ENCODE measurements around the gene SHH.
"Not testable (repeated sequence)": the region's sequence is repeated elsewhere in the genome, so short reads cannot be mapped to it uniquely, and the experiment has no call there.

SHH gene

DNA sequence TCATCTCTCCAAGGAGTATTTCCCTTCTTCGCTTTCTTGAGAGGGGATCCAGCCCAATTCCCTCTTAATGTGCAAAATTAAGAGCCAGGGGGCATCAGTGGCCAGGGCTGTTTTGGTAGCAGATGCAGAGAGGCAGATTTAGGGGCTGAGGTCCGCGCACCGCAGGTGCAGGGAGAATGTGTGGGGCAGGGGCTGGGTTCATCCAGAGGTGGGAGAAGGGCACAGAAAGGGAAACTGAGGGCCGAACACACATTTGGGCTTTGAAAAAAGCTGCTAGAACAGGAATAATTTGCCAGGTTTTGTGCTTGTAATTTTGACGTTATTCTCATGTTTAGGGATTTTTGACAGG lies 6.5 kb upstream of the SHH start:
- no peak for DNase-seq

DNA sequence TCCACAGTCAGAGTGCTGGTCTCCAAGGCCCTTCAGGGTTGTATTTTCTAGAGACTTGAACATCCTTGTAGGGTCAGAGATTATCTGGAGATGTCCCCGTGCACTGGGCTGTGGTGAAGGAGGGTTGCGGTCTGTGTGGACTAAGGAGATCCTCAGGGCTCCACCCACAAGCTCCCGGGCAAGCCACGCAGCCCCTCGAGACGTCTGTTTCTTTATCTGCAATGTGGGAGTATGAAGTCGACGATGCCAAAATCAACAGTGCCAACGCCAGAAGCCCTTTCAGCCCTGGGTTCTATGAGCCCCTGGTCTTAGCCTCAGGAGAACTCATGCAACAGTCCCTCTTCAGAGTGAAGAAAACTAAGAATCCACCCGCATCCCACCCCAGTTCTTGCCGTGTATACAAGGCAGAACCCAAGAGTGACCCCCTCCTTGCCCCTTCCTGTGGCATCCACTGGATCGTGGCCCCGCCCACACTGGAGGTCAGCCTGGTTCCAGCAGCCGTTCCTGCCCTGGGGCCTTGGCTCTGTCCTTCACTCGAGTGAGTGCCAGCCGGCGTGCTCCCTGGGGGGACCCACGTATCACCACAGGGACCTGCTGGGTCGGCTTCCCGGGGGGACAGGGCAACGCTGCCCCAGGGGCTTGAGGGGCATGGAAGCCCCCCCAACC lies 6.0 kb upstream of the SHH start:
- no peak for DNase-seq

DNA sequence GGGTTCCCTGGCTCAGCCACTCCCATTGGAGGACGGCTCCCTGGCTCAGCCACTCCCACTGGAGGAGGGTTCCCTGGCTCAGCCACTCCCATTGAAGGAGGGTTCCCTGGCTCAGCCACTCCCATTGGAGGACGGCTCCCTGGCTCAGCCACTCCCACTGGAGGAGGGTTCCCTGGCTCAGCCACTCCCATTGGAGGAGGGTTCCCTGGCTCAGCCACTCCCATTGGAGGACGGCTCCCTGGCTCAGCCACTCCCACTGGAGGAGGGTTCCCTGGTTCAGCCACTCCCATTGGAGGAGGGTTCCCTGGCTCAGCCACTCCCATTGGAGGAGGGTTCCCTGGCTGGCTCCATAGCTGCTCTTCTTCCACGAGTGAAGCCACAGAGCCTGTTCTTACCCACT lies 5.3 kb upstream of the SHH start:
- DNase-seq = not testable (repeated sequence)

- DNase-seq = no peak
Observed at GRCh38 chr7:155816996-155817395, 4.7 kb upstream of the SHH start.

DNA sequence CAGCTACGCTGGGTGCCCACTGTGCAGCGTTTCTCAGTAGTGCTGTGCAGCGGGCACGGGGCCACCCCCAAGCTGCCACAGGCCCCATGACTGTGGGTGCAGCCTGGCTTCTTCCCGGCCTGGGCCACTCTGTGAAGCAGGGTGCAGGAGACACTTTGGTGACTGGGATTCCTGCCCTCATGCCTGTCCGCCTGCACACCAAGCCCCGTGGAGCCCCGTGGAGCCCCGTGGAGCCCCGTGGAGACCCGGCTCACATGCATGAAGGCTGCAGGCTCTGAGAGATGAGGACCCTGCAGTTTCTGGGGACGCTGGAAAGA lies 3.9 kb upstream of the SHH start:
- no peak for DNase-seq

DNA sequence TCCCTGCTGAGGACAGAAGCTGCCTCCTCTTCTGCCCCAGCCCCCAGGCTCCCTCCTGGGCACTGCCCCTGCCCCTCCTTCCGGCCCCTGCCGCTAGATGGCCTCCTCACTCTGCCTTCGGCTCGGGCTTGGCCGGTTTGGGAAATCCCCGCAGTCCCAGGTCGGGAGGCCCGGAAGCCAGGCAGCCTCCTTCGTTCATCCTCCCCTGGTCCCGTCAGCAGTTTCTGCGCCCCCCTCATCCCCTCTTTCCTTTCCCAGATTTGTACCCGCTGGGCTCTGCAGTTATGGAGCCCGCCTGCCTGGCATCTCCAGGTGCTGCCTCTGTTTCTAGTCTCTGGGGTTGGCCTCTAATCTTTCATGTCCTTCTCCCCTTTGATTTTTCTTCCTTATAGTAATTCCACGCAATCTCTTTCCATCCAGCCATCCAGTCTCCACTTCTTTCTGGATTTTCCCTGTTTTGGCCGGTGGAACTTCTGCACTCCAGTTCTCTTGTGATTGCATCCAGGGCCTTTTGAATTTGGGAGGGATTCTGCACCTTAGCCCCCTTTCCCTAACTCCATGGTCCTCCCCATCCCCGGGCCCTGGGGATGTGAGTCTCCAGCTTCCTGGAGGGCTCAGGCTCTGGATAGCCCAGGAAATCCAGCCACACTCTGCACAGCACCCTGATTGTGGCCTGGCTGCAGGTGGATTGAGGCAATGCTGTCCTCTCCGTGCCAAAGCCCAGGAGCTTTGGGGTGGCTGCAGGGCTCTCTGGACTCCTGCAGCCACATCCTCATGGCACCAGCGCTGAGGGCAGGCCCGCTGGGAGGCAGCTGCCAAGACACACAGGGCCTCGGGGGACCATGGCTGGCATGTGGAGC lies 3.3 kb upstream of the SHH start:
- peak; percentile 75 for DNase-seq

GRCh38 chr7:155814316-155815276 lies 2.3 kb upstream of the SHH start:
- no peak for DNase-seq

- no peak for DNase-seq
Observed at GRCh38 chr7:155813546-155814315, 1.5 kb upstream of the SHH start.

DNA sequence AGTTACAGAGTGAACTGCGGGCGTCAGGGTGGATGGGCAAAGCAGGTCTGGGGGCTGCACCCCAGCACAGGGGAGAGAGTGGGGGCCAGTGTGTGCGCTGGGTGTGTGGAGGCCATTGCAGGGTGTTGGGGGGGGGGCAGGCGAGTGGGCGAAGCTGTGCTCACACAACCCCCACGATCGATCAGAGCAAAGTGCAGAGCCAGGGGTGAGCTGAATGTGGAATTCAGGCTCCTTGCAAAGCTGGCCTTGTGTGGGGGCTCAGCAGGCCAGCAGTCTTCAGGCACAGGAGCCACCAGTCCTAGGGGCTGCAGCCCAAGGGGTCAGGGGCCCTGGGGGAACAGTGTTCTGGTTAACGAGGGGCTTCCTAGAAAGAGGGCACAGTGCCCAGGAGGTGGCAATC lies 862 bp upstream of the SHH start:
- no peak for DNase-seq

DNA sequence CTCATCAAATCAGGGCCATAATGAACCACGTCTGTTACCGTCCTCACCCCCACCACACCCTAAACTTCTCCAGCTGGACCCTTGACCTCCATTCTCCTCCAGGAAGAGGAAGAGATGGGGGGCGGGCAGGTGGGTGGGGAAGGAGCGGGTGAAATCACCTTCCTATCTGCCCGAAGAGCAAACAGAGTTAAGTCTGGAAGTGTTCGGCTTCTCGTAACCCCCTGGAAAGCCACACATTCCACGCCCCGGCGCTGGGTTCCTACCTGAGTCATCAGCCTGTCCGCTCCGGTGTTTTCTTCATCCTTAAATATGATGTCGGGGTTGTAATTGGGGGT lies 736 bp downstream of the SHH start:
- DNase-seq = no peak

DNA sequence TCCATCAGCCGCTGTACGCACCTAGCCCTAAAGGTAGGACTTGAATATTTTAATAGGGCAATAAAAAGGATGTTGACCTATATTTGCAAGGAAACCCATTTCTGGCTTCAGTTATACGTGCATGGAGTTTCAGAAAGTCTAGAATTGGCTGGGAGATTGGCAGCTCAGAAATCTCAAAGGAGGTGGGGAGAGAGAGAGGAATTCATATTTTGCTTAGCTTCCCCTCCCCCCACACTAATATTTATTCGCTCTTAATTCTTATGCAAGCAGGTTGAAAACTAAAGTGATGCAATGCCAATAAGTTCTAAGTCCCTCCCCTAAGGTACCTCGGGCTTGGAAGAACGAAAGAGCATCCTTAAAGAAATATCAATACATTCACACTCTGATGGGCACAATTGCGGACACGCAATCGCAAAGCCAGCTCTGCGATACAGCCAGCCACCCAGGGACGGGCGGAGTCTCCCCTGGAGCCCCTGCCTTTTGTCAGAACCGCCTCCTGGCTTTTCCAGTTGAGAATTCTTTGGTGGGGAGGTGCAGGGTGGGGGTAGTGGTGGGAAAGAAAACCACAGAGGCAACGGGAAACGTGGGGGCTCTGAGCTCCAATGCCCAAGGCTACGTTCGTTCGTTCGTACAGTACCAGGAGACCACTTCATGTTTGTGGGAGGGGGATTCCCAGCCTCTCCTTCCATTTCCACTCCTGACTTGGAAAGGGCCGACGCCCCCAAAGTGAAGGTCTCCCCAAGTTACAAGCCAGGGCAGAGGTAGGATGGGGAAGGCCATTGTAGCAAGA lies 1.3 kb downstream of the SHH start:
- no peak for DNase-seq

DNA sequence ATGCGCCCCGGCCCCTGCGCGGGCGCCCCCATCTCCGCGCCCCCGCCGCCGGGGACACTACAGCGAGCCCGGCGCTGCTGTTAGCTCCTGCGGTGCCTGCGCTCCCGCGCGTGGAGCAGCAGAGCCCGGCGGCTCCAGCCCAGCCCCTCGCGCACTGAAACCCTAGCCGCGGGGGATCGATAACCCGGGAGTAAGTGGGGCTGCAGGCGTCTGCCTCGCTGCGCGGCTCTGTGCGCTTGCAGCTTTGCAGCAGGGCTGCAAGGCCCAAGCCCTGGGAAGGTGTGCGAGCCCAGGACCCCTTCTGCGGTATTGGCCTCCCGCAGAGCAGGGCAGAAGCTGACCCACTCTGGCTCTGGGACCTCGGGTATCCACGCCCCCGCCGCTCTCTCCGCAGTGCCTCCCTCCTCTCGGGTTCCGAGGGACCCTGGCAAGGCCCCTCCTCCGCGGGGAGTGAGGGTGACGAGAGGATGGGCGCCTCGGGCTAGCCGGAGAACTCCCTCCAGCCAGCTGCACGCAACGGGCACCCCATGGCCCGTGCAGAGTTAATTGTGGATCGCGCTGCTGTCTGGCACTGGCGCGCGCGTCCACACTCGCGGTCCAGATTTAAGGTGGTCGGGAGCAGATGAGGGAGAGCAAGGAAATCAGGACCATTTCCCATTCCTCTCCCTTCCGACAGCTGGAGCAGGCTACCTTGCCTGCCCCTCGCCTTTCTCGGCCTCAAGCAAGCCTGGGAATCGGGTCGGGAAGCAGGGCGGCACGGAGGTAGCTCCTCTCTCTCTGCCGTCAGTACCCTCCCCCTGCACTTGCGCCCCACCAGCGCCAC lies 2.1 kb downstream of the SHH start:
- DNase-seq = no peak

DNA sequence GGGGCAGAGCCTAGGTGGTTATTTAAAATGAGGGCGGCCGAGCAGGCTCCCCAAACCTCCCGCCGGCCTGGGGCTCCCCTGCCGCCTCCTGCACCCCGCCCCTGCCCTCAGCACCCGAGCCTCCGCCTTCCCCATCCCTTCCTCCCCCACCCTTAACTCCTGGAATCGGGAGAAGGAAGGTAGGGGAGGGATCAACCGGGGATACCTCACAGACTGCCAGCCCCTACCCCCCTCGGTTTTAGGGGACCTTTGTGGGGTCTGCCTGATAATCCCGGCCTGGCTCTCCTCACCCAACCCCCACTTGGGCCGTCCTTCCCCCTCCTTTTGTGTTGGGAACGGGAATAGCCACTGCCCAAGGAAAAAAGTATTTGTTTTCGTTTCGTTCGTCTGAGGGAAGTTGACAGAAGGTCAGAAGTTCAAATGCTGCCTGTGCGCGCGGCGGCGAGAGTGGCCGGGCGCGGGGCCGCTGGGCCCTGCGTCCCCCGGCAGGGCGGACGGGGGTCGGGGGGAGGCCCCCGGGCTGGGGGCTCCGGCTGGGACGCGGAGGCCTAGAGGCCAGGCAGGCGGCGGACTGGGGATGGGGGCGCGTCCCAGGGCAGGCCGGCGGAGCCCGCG lies 2.8 kb downstream of the SHH start:
- no peak for DNase-seq

- DNase-seq = no peak
Observed at GRCh38 chr7:155808549-155809331, 3.5 kb downstream of the SHH start.

GRCh38 chr7:155807789-155808548 lies 4.3 kb downstream of the SHH start:
- no peak for DNase-seq

DNA sequence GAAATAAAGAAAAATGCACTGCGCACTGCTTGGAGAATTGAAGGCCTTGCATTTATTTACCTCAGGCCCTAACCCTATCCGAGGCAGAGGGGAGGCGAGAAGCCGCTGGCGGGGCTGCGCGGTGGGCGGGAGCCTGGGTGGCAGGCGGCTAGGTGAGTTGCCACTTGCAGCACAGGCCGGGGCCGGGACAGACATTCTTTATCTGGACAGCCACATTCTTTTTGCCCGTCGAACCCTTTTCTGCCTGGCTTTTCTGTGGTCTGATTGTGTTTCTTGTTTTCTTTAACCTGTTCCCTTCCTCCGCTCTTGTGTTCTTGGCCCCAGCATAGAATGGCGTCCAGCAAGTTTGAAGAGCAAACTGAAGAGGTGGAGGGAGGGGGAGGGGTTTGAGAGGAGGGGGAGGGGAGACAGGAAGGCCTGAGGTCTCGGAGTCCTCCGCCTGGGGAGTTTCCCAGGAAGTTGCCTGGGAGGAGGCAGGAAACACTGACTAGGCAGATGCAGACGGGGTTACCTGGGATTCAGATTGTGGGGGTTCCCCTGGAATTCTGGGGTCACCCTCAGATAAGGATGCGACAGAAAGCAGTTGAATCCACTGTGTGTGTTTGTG lies 5.1 kb downstream of the SHH start:
- no peak for DNase-seq

GRCh38 chr7:155806096-155806871 lies 6.0 kb downstream of the SHH start:
- no peak for DNase-seq

DNA sequence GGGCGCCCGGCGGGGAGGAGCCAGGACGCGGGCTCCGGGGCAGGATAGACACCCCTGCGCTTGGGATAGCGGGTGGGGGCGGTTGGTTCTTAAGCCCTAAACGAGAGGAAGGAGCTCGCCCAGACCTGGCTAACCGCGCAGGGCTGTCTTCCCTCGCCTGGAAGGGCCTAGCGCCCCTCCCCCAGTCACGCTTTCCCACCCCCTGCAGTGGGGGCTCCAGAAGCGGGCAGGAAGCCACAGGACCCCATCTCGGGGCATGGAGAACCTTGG lies 6.5 kb downstream of the SHH start:
- no peak for DNase-seq

Data from activated CD4-positive, alpha-beta T cell treated with anti-CD3 and anti-CD28 coated beads, Interleukin-2, amount 50 U/mL, for 16 hours (primary cell).